Hepatocyte (in vitro differentiated cells): Measurements from ENCODE around the gene KCNA10. TPM values are rescaled to one million over a fixed set of nuclear protein-coding genes. Genes with fewer than 3 reads are reported as not detected.
"Not testable (repeated sequence)": the region's sequence is repeated elsewhere in the genome, so short reads cannot be mapped to it uniquely, and the experiment has no call there.

Source experiments
- DNase-seq: peaks from one replicate; pipeline ENCODE4 v3.0.0-alpha.2; 2016; ENCODE audit warnings: low spot score
- H2AFZ ChIP-seq: fragments of 200-600 bp; sonication (generic); 2 replicates; pipeline ENCODE4 v1.6.0; 2016; ENCODE audit warnings: antibody characterized with exemption, mild to moderate bottlenecking
- H3K27ac ChIP-seq: fragments of 200-600 bp; sonication (generic); 2 replicates; pipeline ENCODE4 v1.5.1; 2016; ENCODE audit warnings: mild to moderate bottlenecking
- H3K27me3 ChIP-seq: fragments of 200-600 bp; sonication (generic); 2 replicates; pipeline ENCODE4 v1.6.1; 2016
- H3K36me3 ChIP-seq: fragments of 200-600 bp; sonication (generic); replicated peaks from 2 replicates; pipeline ENCODE4 v1.5.1; 2016; ENCODE audit warnings: low read depth; ENCODE audit not compliant: insufficient read depth
- H3K4me1 ChIP-seq: fragments of 200-600 bp; sonication (generic); 2 replicates; pipeline ENCODE4 v1.5.1; 2016; ENCODE audit warnings: mild to moderate bottlenecking, moderate library complexity; ENCODE audit not compliant: insufficient read depth
- H3K4me2 ChIP-seq: fragments of 200-600 bp; sonication (generic); 2 replicates; pipeline ENCODE4 v1.6.0; 2016
- H3K4me3 ChIP-seq: fragments of 200-600 bp; sonication (generic); 2 replicates; pipeline ENCODE4 v1.5.1; 2016; ENCODE audit warnings: mild to moderate bottlenecking
- H3K79me2 ChIP-seq: fragments of 200-600 bp; sonication (generic); 2 replicates; pipeline ENCODE4 v1.6.0; 2017; ENCODE audit warnings: mild to moderate bottlenecking
- H3K9me2 ChIP-seq: fragments of 200-600 bp; sonication (generic); replicated peaks from 2 replicates; pipeline ENCODE4 v1.6.0; 2017; ENCODE audit warnings: mild to moderate bottlenecking; ENCODE audit not compliant: insufficient read depth
- H3K9me3 ChIP-seq: fragments of 200-600 bp; sonication (generic); 2 replicates; pipeline ENCODE4 v1.5.1; 2016; ENCODE audit warnings: low read depth, mild to moderate bottlenecking
- H4K20me1 ChIP-seq: fragments of 200-600 bp; sonication (generic); 2 replicates; pipeline ENCODE4 v1.6.0; 2016; ENCODE audit warnings: mild to moderate bottlenecking; ENCODE audit not compliant: insufficient read depth, poor library complexity, severe bottlenecking
- EZH2 ChIP-seq: fragments of 200-600 bp; sonication (generic); IDR thresholded peaks from 2 replicates; pipeline ENCODE4 v1.6.1; 2016; ENCODE audit warnings: antibody characterized with exemption, mild to moderate bottlenecking, borderline replicate concordance
- EZH2phosphoT487 ChIP-seq: fragments of 200-600 bp; sonication (generic); IDR thresholded peaks from one replicate; pipeline ENCODE4 v1.6.1; 2018; ENCODE audit warnings: antibody characterized with exemption, mild to moderate bottlenecking, low read depth, moderate library complexity; ENCODE audit not compliant: unreplicated experiment, severe bottlenecking
- WGBS: methylation state at CpG from one replicate; pipeline ENCODE4 v1.1.6; 2016; ENCODE audit warnings: low lambda C conversion rate; ENCODE audit errors: missing lambda C conversion rate; 5-methylcytosine and 5-hydroxymethylcytosine counted together
- polyA plus RNA-seq: library from polyadenylated mRNA; unstranded; fragments of >200 nt; fragmentation: Nextera tagmentation; extraction: Ambion mirVana; gene quantifications from 2 replicates; pipeline ENCODE4 v1.2.1, GENCODE V29; 2016
- total RNA-seq: library from RNA; depleted of rRNA; stranded (reverse); fragments of >200 nt; gene quantifications from 2 replicates; pipeline ENCODE4 v1.2.3, GENCODE V29; 2014
- TF ChIP-seq, protein P1 (sequence below): fragments of 200-600 bp; sonication (generic); IDR thresholded peaks from 2 replicates; pipeline ENCODE4 v1.5.1; 2016; ENCODE audit warnings: antibody characterized with exemption, mild to moderate bottlenecking; ENCODE audit not compliant: poor library complexity

The KCNA10 gene
- total and polyA plus RNA-seq, 2 experiments from 2014 or later, result not detected

DNA sequence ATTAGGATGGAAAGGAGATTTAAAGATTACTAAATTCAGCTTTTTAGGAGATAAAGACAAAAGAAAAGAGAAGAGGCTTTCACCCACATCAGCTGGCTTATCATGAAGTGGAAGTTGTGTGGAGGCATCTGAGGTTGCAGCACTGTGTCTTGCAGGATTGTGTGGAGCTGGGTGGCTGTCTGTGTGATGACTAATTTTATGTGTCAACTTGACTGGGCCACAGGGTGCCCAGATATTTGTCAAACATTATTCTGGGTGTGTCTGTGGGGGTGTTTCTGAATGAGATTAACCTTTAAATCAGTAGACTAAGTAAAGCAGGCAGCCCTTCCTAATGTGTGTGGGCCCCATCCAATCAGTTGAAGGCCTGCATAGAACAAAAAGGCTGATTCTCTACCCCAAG lies 3.9 kb downstream of the KCNA10 start:
- H4K20me1 ChIP-seq, result no peaks in the 10 kb centered on the region
- no peak for TF ChIP-seq EZH2phosphoT487
- no peak for TF ChIP-seq EZH2
- TF ChIP-seq, protein P1, sequence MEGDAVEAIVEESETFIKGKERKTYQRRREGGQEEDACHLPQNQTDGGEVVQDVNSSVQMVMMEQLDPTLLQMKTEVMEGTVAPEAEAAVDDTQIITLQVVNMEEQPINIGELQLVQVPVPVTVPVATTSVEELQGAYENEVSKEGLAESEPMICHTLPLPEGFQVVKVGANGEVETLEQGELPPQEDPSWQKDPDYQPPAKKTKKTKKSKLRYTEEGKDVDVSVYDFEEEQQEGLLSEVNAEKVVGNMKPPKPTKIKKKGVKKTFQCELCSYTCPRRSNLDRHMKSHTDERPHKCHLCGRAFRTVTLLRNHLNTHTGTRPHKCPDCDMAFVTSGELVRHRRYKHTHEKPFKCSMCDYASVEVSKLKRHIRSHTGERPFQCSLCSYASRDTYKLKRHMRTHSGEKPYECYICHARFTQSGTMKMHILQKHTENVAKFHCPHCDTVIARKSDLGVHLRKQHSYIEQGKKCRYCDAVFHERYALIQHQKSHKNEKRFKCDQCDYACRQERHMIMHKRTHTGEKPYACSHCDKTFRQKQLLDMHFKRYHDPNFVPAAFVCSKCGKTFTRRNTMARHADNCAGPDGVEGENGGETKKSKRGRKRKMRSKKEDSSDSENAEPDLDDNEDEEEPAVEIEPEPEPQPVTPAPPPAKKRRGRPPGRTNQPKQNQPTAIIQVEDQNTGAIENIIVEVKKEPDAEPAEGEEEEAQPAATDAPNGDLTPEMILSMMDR, result no peak

DNA sequence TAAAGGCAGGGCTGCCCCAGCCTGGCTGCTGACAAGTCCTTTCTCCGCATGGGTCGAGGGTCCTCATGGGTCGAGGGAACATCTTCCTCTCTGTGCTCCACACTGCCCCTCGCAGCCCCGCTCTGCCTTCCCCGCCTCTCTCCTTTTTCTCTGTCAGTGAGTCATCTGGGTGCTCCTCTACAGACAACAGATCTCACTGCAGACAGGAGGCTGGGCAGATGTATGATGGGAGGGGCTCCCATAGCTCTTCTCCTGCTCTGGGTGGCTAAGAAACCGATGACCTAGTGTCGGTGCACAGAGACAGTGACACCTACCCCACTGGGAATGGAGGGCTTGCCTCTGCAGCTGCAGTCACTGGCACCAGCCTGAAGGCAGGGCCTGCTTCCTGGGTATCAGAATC lies 5.5 kb downstream of the KCNA10 start:
- no peaks in the 10 kb centered on the region for H3K4me1 ChIP-seq
- no peaks in the 10 kb centered on the region for H3K36me3 ChIP-seq
- peak; percentile 55 for DNase-seq
- H3K9me2 ChIP-seq, result no peaks in the 10 kb centered on the region
- H3K4me2 ChIP-seq, result no peak overlapping the region
- no peaks in the 10 kb centered on the region for H3K79me2 ChIP-seq
- H4K20me1 ChIP-seq, result no peaks in the 10 kb centered on the region
- 40% methylated on average over 8 of the region's 8 CpGs for WGBS
- H3K9me3 ChIP-seq, result no peaks in the 10 kb centered on the region
- TF ChIP-seq, protein P1, result no peak
- no peak for TF ChIP-seq EZH2
- no peak for TF ChIP-seq EZH2phosphoT487
- H3K27ac ChIP-seq, result no peak overlapping the region
- no peaks in the 10 kb centered on the region for H3K27me3 ChIP-seq
- no peak overlapping the region for H2AFZ ChIP-seq
- H3K4me3 ChIP-seq, result no peak overlapping the region

More for the DNA sequence above, 3.9 kb downstream of the KCNA10 start:
- DNase-seq, result no peak
- Histone ChIP-seq H3K27ac (no peak overlapping the region), H3K9me3 (no peaks in the 10 kb centered on the region), H3K27me3 (no peaks in the 10 kb centered on the region), H3K9me2 (no peaks in the 10 kb centered on the region), H3K36me3 (no peaks in the 10 kb centered on the region), H3K4me1 (no peaks in the 10 kb centered on the region), H2AFZ (no peak overlapping the region), H3K4me2 (no peak overlapping the region), H3K79me2 (no peaks in the 10 kb centered on the region), H3K4me3 (no peak overlapping the region)

DNA sequence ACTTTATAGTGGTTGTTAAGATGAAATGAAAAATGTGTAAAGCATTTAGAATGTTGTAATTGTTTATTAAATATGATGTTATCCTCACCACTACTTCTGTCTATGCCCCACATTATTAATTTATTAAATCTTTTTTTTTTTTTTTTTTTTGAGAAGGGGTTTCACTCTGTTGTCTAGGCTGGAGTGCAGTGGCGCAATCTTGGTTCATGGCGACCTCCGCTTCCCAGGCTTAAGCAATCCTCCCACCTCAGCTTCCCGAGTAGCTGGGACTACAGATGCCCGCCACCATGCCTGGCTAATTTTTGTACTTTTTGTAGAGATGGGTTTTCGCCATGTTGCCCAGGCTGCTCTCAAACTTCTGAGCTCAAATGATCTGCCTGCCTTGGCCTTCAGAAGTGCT lies 7.5 kb downstream of the KCNA10 start:
- WGBS, result 96% methylated on average over 6 of the region's 6 CpGs

DNA sequence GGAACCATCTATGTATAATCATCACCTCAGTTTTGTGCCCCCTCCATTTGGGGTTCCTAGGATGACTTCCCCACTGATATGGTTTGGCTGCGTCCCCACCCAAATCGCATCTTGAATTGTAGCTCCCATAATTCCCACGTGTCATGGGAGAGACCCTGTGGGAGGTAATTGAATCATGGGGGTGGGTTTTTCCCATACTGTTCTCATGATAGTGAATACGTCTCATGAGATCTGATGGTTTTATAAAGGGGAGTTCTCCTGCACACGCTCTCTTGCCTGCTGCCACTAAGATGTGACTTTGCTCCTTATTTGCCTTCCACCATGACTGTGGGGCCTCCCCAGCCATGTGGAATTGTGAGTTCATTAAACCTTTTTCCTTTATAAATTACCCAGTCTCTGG lies 8.1 kb downstream of the KCNA10 start:
- WGBS, result 94% methylated on average over 5 of the region's 5 CpGs
- not testable (repeated sequence) for H4K20me1 ChIP-seq, H3K9me3 ChIP-seq, H3K27ac ChIP-seq, H3K27me3 ChIP-seq, H3K4me1 ChIP-seq, H3K9me2 ChIP-seq, H3K36me3 ChIP-seq, H3K4me3 ChIP-seq, H3K79me2 ChIP-seq, H3K4me2 ChIP-seq, H2AFZ ChIP-seq, DNase-seq

More for the DNA sequence above, 7.5 kb downstream of the KCNA10 start:
- no peak overlapping the region for H2AFZ ChIP-seq
- H3K27ac ChIP-seq, result no peak overlapping the region
- H3K79me2 ChIP-seq, result no peaks in the 10 kb centered on the region
- H3K9me3 ChIP-seq, result no peaks in the 10 kb centered on the region
- H3K27me3 ChIP-seq, result no peaks in the 10 kb centered on the region
- H3K4me3 ChIP-seq, result no peak overlapping the region
- no peaks in the 10 kb centered on the region for H3K36me3 ChIP-seq
- H3K4me1 ChIP-seq, result peaks cover 7% of the 10 kb centered on the region
- no peaks in the 10 kb centered on the region for H4K20me1 ChIP-seq
- no peak for DNase-seq
- no peaks in the 10 kb centered on the region for H3K9me2 ChIP-seq
- TF ChIP-seq, protein P1, result no peak
- no peak for TF ChIP-seq EZH2phosphoT487
- TF ChIP-seq EZH2, result no peak
- no peak overlapping the region for H3K4me2 ChIP-seq
